ENCODE data around the gene SLC22A23.
"Not testable (repeated sequence)": the region's sequence is repeated elsewhere in the genome, so short reads cannot be mapped to it uniquely, and the experiment has no call there.

SLC22A23 gene

GRCh38 chr6:3402310-3403237 is 54.3 kb downstream of the SLC22A23 start:
- DNase-seq = no peak

DNA sequence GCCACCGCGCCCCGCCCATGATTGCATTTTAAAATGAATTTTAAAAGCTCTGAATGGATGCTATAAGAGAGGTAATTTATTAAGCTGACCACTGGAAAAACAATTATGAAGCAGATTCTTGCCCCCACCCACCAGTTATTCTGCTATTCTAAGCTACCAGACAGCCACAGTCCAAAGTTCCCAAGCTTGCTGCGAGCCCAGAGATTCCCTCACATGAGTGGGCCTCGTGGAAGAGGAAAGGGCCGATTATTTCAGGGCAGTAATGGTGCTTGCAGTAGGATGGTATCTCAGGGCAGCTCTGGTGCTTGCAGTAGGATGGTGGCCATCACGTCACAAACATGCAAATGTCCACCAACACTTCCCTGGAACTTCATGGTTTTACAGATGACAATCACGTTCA is 56.7 kb downstream of the SLC22A23 start:
- DNase-seq = no peak

GRCh38 chr6:3398755-3399696 is 57.8 kb downstream of the SLC22A23 start:
- DNase-seq = no peak

DNA sequence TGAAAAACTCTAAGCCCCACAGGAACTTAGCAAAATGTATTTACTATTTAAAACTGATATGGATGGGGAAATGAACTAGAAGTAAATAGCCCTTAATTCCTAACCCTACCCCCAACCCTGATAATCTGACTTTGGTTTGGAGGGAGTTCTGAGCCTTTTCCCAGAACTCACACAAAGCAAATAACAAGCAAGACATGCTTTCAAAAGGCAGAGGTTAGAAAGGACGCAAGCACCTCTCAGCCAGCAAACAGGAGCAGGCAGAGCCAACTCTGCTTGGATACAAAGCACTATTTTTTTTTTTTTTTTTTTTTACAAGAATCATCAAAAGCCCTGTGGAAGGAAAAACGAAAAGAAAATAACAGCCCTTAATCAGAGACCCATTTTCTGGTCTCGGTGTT is 58.7 kb downstream of the SLC22A23 start:
- no peak for DNase-seq

DNA sequence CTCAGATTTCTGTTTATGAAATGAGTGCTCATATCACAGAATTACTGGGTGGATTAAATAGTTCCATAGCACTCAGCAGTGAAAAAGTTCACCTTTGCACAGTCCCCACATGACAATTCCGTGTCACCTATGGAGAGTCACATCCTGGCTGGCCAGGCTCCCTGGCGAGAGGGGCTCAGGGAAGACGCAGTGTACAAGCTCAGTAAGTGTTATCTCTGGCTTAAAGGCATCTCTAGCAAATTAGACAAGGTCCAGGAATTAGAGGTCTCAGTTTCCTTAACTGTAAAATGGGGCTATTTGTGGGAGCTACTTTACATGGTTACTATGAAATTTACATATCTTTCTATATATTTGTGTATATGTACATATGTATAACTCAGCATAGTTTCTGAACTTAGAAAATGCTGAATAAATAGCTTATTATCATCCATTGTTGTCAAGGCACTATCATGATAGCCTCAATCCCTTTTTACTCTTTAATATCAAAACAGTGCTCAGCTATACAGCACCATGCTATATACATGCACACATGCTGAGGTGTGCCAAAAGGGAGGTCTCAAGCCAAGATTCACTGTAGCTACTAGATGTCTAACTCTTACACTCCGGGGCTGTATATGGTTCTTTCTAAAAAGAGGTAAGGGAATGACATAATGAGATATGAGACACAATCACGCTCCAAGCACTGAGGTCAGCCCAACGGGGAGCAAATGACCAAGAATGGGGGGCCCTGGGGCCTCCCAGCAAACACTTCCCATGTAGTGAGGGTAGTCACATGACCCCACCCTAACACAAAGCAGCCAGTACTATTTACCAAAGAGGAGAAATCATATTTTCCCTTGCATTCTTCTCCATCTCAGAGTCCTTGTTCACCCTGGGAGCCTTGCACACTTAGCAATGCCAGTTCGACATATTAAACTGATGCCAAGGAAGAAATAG is 59.4 kb downstream of the SLC22A23 start:
- DNase-seq = no peak

DNA sequence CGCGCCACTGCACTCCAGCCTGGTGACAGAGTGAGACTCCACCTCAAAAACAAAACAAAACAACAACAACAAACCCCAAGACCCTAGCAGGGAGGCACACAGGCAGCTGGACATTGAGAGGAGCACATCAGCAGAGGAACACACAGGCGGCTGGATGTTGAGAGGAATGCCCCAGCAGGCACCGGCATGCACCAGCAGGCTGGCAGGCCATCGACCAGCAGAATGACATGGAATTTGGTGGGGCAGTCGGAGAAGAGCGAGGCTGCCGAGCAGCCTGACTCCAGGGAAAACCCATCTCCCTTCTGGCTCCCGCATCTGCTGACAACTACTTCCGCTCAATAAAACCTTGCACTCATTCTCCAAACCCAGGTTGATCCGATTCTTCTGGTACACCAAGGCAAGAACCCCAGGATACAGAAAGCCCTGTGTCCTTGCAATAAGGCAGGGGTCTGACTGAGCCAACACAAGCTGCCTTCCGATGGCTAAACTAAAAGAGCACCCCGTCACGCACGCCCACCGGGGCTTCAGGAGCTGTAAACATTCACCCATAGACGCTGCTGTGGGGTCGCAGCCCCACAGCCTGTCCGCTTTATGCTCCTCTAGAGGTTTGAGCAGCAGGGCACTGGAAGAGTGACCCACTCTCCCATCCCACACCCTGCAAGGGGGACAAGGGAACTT is 60.2 kb downstream of the SLC22A23 start:
- DNase-seq = no peak

GRCh38 chr6:3394671-3395070 is 62.2 kb downstream of the SLC22A23 start:
- no peak for DNase-seq

DNA sequence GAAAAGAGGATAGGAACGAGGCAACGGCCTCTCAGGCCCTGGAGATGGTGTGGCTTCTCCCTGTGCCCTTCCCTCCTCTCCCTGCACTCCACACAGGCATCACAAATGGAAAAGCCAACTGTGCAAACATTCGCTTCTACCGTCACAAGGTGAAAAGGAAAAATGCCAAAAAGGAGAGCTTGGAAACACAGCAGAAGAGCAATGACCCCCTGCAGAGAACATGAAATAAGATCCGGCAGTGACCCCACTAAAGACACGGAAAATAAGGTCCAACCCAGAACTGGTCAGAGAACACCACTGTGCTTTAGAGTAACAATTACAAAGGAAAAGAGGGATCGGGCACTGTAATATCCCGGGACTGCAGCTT is 63.0 kb downstream of the SLC22A23 start:
- no peak for DNase-seq

DNA sequence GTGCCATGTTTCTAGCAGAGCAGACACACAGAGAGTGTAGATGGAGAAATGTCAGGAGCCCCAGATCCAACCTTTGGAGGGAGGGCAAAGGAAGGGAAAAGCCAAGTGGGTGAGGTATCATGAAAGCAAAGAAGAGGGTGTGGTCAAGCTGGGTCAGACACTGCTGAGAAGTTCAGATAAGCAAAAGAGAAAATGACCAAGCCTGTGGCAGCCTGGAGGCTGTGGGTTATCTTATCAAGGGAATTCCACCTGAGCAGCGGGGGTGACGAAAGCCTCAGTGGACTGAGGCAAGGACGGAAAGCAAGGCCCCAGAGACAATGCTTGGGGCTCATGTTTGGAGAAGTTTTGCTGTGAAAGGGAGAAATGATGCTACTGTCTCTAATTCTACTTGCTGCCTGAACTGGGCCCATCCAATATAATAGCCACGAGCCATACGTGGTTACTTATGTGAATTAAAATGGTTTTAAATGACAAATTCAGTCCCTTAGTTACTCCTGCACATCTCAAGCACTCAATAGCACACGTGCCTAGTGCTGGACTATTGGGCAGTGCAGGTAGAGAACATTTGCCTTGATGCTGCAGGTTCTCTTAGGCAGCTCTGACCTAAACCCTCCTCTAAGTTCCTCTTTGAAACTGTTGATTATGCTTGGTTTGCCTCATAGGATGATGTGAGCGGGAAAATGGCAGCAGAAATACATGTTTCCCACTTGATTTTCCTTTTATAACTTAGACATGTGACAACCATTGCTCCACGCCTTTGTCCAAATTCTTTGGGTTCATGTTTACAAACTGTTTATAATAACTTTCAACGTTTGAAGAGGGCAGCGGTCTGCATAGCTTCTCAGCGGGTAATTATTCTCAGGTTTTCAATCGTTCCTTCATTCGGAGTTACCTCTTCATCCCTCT is 63.7 kb downstream of the SLC22A23 start:
- DNase-seq = no peak

DNA sequence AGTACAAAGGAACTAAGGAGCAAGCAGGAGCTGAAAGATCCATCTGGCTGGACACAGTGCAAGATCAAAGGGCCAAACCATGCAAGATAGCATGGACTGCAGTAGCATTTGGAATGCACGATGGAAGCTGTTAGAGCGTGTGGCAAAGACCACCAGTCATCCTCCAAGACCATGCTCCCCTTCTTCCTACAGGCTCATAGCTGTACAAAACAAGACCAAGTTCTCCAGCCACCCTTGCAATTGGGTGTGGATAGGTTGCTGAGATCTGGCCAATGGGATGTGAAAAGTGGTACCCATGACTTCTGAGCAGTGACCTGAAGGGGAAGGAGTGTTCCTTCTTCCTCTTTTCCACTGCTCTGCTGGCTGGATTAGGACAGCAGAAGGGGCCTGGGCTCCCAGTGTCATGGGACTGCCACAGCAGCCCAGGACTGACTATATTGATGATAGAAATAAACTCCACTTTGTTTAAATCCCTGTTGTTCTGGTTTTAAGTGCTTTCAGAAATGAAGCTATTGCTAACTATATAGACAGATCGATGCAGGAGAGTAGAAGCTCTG is 64.9 kb downstream of the SLC22A23 start:
- no peak for DNase-seq

DNA sequence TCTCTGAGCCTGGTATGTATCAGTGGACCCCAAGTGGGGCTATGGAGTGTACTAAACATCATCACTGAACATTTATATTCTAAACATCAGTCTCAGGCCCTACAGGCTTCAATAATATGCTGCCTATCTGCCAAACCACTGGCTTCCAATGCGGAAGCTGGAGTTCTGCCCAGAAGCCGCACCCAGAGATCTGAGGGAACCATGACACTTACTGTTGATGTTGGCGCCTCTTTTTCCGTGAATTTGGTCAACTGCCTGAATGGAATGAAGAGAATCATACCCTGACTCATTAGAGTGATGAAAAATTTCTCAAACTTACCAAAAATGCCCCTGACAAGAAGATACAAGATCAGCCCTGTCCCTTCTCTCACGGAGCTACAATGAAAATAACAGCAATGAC is 66.2 kb downstream of the SLC22A23 start:
- DNase-seq = no peak

GRCh38 chr6:3389390-3390167 is 67.3 kb downstream of the SLC22A23 start:
- DNase-seq = no peak

GRCh38 chr6:3388786-3389185 is 68.1 kb downstream of the SLC22A23 start:
- DNase-seq = no peak

GRCh38 chr6:3386374-3386857 is 70.4 kb downstream of the SLC22A23 start:
- no peak for DNase-seq

DNA sequence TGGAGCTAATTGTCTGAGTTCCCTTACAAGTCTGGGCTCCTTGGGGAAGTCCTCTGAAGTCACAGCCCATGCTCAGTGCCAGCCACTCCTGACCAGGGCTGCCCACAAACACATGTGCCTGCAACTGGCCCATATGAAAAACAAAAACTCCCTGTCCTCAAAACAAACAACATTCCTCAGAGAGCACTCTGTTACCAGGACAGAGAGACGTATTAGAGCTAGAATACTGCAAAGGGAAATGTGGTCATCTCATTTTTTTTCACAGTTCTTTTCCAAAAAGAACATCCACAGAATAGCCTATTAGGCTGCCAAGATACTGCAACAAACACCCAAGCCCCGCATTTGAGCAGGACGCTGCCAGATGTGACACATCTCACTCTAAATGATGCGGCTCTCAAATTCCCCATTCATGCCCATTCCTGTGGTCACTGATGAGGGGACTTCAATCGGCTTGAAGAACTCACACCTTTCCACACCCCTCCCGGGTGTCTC is 71.1 kb downstream of the SLC22A23 start:
- no peak for DNase-seq

GRCh38 chr6:3385181-3385580 is 71.7 kb downstream of the SLC22A23 start:
- DNase-seq = not testable (repeated sequence)

DNA sequence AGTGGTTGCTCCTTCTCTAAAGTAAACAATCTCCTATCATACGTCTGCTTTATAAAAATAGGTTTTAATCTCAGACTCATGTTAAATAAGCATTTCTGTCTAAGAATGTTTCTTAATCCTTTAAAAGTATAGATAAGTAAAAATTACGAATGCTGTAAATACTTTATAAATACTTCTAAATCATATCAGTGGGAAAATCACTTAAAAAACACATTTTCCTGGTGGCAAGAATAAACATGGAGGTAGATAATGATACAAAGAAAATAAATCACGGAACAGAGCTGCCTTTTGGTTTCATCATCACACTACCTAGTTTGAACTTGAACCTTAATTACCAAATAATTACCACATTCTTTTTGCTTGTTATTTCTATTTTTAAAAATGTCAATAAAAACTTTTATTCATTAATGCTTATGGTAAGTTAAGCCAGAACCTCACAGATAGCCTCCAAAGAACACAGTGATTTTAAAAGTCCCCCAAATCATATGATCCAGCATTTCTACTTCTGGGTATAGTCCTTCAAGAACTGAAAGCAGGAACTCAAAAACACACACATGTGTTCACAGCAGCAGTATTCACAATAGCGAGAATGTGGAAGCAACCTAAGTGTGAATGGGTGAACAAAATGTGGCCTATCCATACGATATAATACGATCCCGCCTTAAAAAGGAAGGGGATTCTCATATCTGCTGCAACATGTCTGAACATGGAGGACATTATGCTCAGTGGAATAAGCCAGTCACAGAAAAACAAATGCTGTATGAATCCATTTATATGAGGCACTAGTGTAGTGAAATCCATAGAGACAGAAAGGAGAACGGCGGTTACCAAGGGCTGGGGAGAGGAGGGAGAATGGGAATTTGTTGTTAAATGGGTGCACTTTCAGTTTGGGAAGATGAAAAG is 72.4 kb downstream of the SLC22A23 start:
- no peak for DNase-seq

- DNase-seq = no peak
Measured at GRCh38 chr6:3383525-3383924, 73.3 kb downstream of the SLC22A23 start.
